H1 (cell line): ENCODE data around the gene ZNF823. TPM values are rescaled to one million over a fixed set of nuclear protein-coding genes. Genes with fewer than 3 reads are reported as not detected.

Experiments
- CTCF ChIA-PET: fragments of 300-600 bp; sonication (Branson Sonifier 250); formaldehyde crosslinking; loops from one replicate; lab custom pipeline; 2021; ENCODE audit not compliant: partially characterized antibody; lab: Charles Lee
- POLR2A ChIA-PET: fragments of 300-600 bp; sonication (Branson Sonifier 250); formaldehyde crosslinking; loops from one replicate; lab custom pipeline; 2021; ENCODE audit warnings: inconsistent platforms; ENCODE audit not compliant: partially characterized antibody; lab: Charles Lee
- DNase-seq, 2 experiments: peaks; one replicate each; pipeline versions ENCODE4 v3.0.0 to v3.0.0-alpha.2; 2010 to 2022; ENCODE audit warnings: low spot score in 2 of 2, low read depth in 1 of 2, mixed read lengths in 1 of 2
- FAIRE-seq: peaks from 2 replicates; lab custom pipeline; 2011; peaks lifted over from hg19 to GRCh38; lab: Jason Lieb, UNC
- H2AFZ ChIP-seq: 2 replicates; pipeline ENCODE4 v1.8.1; 2012; ENCODE audit warnings: low read length, inconsistent platforms
- H2AK5ac ChIP-seq: 2 replicates; pipeline ENCODE4 v1.6.1; 2013; ENCODE audit warnings: low read depth, low read length
- H2BK120ac ChIP-seq: replicated peaks from 2 replicates; pipeline ENCODE3; 2013; ENCODE audit warnings: low read depth, low read length, inconsistent platforms
- H2BK12ac ChIP-seq: 2 replicates; pipeline ENCODE4 v1.6.1; 2013; ENCODE audit warnings: low read depth, low read length
- H2BK15ac ChIP-seq: 2 replicates; pipeline ENCODE4 v1.6.1; 2013; ENCODE audit warnings: low read length
- H2BK20ac ChIP-seq: 2 replicates; pipeline ENCODE4 v1.6.1; 2013; ENCODE audit warnings: low read length
- H2BK5ac ChIP-seq: 2 replicates; pipeline ENCODE4 v1.6.1; 2013; ENCODE audit warnings: low read depth, low read length
- H3K14ac ChIP-seq: 2 replicates; pipeline ENCODE4 v1.6.1; 2013; ENCODE audit warnings: inconsistent platforms; ENCODE audit not compliant: insufficient read length
- H3K18ac ChIP-seq: 2 replicates; pipeline ENCODE4 v1.6.1; 2013; ENCODE audit warnings: low read length; ENCODE audit errors: extremely low read depth
- H3K23ac ChIP-seq: 2 replicates; pipeline ENCODE4 v1.6.1; 2013; ENCODE audit warnings: inconsistent platforms; ENCODE audit not compliant: insufficient read length
- H3K23me2 ChIP-seq: 2 replicates; pipeline ENCODE4 v1.6.1; 2013; ENCODE audit warnings: low read depth, low read length
- H3K27ac ChIP-seq: 2 replicates; pipeline ENCODE4 v1.6.1; 2011; ENCODE audit warnings: low read depth, low read length, inconsistent platforms
- H3K27me3 ChIP-seq, 4 experiments: replicated peaks in 1 of 4; 1 replicate in 1 of 4; 2 replicates in 3 of 4; pipeline versions ENCODE4 v1.6.1 to v1.8.1; 2011 to 2013; ENCODE audit warnings: low read length in 3 of 4, mild to moderate bottlenecking in 3 of 4, inconsistent platforms in 2 of 4, mixed read lengths in 2 of 4, moderate library complexity in 1 of 4; ENCODE audit not compliant: control insufficient read depth in 3 of 4, insufficient read depth in 3 of 4; ENCODE audit errors: extremely low read depth in 1 of 4
- H3K36me3 ChIP-seq, 4 experiments: 2 replicates each; pipeline versions ENCODE4 v1.6.1 to v1.8.1; 2011 to 2013; ENCODE audit warnings: mild to moderate bottlenecking in 4 of 4, low read length in 3 of 4, moderate library complexity in 2 of 4, control low read depth in 1 of 4, inconsistent platforms in 1 of 4; ENCODE audit not compliant: insufficient read depth in 4 of 4, control insufficient read depth in 2 of 4
- H3K4ac ChIP-seq: replicated peaks from 2 replicates; pipeline ENCODE3; 2013; ENCODE audit warnings: low read length, low read depth, mixed read lengths, inconsistent platforms; ENCODE audit not compliant: insufficient read length
- H3K4me1 ChIP-seq, 4 experiments: replicated peaks in 1 of 4; 1 replicate in 1 of 4; 2 replicates in 3 of 4; pipeline versions ENCODE4 v1.6.1 to v1.8.1; 2011 to 2013; ENCODE audit warnings: low read length in 3 of 4, inconsistent platforms in 2 of 4, mixed read lengths in 1 of 4; ENCODE audit not compliant: insufficient read depth in 4 of 4, control insufficient read depth in 3 of 4
- H3K4me2 ChIP-seq, 2 experiments: 2 replicates each; pipeline versions ENCODE4 v1.6.1 to v1.8.1; 2011 to 2013; ENCODE audit warnings: low read depth in 2 of 2, low read length in 2 of 2, control low read depth in 1 of 2, inconsistent platforms in 1 of 2, mild to moderate bottlenecking in 1 of 2; ENCODE audit not compliant: insufficient read depth in 1 of 2
- H3K4me3 ChIP-seq, 4 experiments: fragments of 200-600, 300-600 bp in 1 of 4; sonication (generic), shearing (Covaris generic), sonication (Bioruptor Twin) in 1 of 4; 2 replicates each; pipeline versions ENCODE4 v1.5.1 to v1.8.1; 2011 to 2016; ENCODE audit warnings: low read length in 4 of 4, low read depth in 3 of 4, control low read depth in 2 of 4, inconsistent platforms in 2 of 4, mild to moderate bottlenecking in 2 of 4, mixed read lengths in 1 of 4, moderate library complexity in 1 of 4; ENCODE audit not compliant: insufficient read depth in 2 of 4; ENCODE audit errors: extremely low read depth in 1 of 4
- H3K56ac ChIP-seq: replicated peaks from 2 replicates; pipeline ENCODE3; 2013; ENCODE audit warnings: low read depth, mild to moderate bottlenecking, mixed read lengths, low read length, inconsistent platforms; ENCODE audit not compliant: insufficient read length
- H3K79me1 ChIP-seq: 2 replicates; pipeline ENCODE4 v1.6.1; 2013; ENCODE audit warnings: low read depth, low read length, control low read depth
- H3K79me2 ChIP-seq, 2 experiments: 2 replicates each; pipeline versions ENCODE4 v1.6.1 to v1.8.1; 2012 to 2013; ENCODE audit warnings: low read length in 2 of 2, mild to moderate bottlenecking in 2 of 2, inconsistent platforms in 1 of 2; ENCODE audit not compliant: insufficient read depth in 2 of 2, control insufficient read depth in 1 of 2
- H3K9ac ChIP-seq, 4 experiments: replicated peaks in 1 of 4; 1 replicate in 1 of 4; 2 replicates in 3 of 4; pipeline versions ENCODE4 v1.6.1 to v1.8.1; 2011 to 2013; ENCODE audit warnings: low read depth in 3 of 4, low read length in 3 of 4, control low read depth in 2 of 4, mild to moderate bottlenecking in 2 of 4, moderate library complexity in 2 of 4, inconsistent platforms in 1 of 4; ENCODE audit errors: extremely low read depth in 1 of 4
- H3K9me3 ChIP-seq, 2 experiments: 2 replicates each; pipeline versions ENCODE4 v1.6.1 to v1.8.1; 2012 to 2013; ENCODE audit warnings: mild to moderate bottlenecking in 2 of 2, moderate library complexity in 2 of 2, control low read depth in 1 of 2, inconsistent platforms in 1 of 2, low read depth in 1 of 2, low read length in 1 of 2, mixed read lengths in 1 of 2; ENCODE audit not compliant: insufficient read depth in 2 of 2
- H4K20me1 ChIP-seq, 2 experiments: replicated peaks in 1 of 2; 2 replicates each; pipeline versions ENCODE3 to v1.8.1; 2011 to 2013; ENCODE audit warnings: inconsistent platforms in 2 of 2, low read length in 2 of 2, mild to moderate bottlenecking in 1 of 2; ENCODE audit not compliant: insufficient read depth in 2 of 2, control insufficient read depth in 1 of 2
- H4K5ac ChIP-seq: 2 replicates; pipeline ENCODE4 v1.6.1; 2013; ENCODE audit warnings: low read length, low read depth, mixed read lengths, inconsistent platforms; ENCODE audit not compliant: insufficient read length
- H4K8ac ChIP-seq: 2 replicates; pipeline ENCODE4 v1.8.0; 2013; ENCODE audit warnings: mild to moderate bottlenecking, moderate library complexity, low read length, inconsistent platforms; ENCODE audit not compliant: insufficient read depth; ENCODE audit errors: extremely low read depth
- H4K91ac ChIP-seq: replicated peaks from 2 replicates; pipeline ENCODE3; 2013; ENCODE audit warnings: low read length, mixed read lengths, inconsistent platforms; ENCODE audit not compliant: insufficient read length
- TAF7 ChIP-seq: optimal IDR thresholded peaks from 2 replicates; pipeline ENCODE3; 2011; ENCODE audit warnings: low read depth, mild to moderate bottlenecking, inconsistent platforms, low read length, moderate library complexity, borderline replicate concordance
- WGBS, 2 experiments: shearing (Covaris generic) in 1 of 2; methylation state at CpG; one replicate each; pipeline versions ENCODE4 v1.1.6 to v1.1.7; 2013 to 2015; ENCODE audit warnings: low lambda C conversion rate in 2 of 2, mixed read lengths in 2 of 2, inconsistent platforms in 1 of 2, low coverage in 1 of 2, missing lambda C conversion rate in 1 of 2; ENCODE audit not compliant: insufficient replicate concordance in 2 of 2, insufficient coverage in 1 of 2, insufficient read length in 1 of 2; ENCODE audit errors: extremely low coverage in 1 of 2, missing lambda C conversion rate in 1 of 2; 5-methylcytosine and 5-hydroxymethylcytosine counted together
- polyA plus RNA-seq, 7 experiments: library from polyadenylated mRNA; depleted of rRNA in 3 of 7; stranded (reverse) in 5 of 7; unstranded in 2 of 7; fragments of >200 nt in 5 of 7; fragments of 200-250 nt in 2 of 7; gene quantifications; 1 replicate in 5 of 7; 2 replicates in 1 of 7; 4 replicates in 1 of 7; pipeline versions ENCODE4 v1.2.1 to v1.2.3, GENCODE V29; 2011 to 2013; ENCODE audit warnings: missing spikeins in 2 of 7, mixed read lengths in 2 of 7
- total RNA-seq: library from RNA; stranded (reverse); fragmentation: NEBNext Ultra II Directional; extraction: Animal tissue kit (Norgen Biotek cat#: 25700); gene quantifications from 2 replicates; pipeline ENCODE4 v1.2.1, GENCODE V29; 2021

The ZNF823 gene
- total and polyA plus RNA-seq, 2 of the 8 experiments (the other 6 are each of a cell fraction or from before 2014, with no cell fraction given), result 0.73 to 2.4 TPM

DNA sequence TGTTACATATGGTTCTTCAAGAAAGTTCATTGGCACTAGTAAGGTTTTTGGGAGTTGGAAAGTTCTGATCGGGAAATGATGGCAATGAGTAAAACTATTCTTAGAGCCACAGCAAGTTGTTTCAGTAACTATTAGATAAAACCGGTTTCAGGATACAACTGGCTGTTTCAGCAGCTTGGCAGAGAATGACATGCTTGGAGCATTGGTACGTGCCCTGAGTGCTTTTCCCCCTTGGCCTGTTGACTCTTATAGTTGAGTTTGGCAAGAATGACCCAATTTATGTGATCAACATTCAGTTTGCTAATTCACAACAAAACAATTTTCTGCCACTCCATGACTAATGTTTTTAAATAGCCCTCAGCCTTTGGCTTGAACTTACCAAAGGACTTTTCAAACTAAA, 48.8 kb upstream of the ZNF823 start:
- Histone ChIP-seq H4K91ac (no peak overlapping the region), H3K23ac (no peak overlapping the region), H3K27ac (no peak overlapping the region), H3K9me3 (peaks cover 6 to 27% of the 10 kb centered on the region in 2 experiments; a peak in 3 of 4 replicates), H2BK12ac (no peak overlapping the region), H3K79me2 (no peaks in the 10 kb centered on the region), H2AK5ac (no peak overlapping the region)
- CTCF ChIA-PET, result interaction anchor here (1.0 to 2.3 kb wide), 4 partner anchors 15 to 129 kb away, joined by 3 to 6 read pairs (median 4); no protein-coding TSS in a partner anchor
- 69% methylated on average over 3 of the region's 3 CpGs; no CpG with 5 or more reads in 1 of the 2 experiments for WGBS, 2 experiments
- no peak for TF ChIP-seq TAF7
- TF ChIP-seq, all 59 proteins: peak for 0
- Histone ChIP-seq H3K4me3 (no peak overlapping the region), H2BK20ac (no peak overlapping the region), H2BK120ac (no peak overlapping the region), H3K4me1 (no peaks in the 10 kb centered on the region), H3K56ac (no peak overlapping the region), H3K9ac (no peak overlapping the region), H3K4me2 (no peak overlapping the region), H2BK5ac (no peak overlapping the region), H2AFZ (no peak overlapping the region), H3K79me1 (no peaks in the 10 kb centered on the region), H3K36me3 (no peaks in the 10 kb centered on the region), H3K4ac (no peak overlapping the region), H3K27me3 (no peaks in the 10 kb centered on the region), H3K18ac (no peak overlapping the region), H2BK15ac (no peak overlapping the region), H3K14ac (no peak overlapping the region), H4K5ac (no peak overlapping the region), H4K8ac (no peak overlapping the region), H4K20me1 (no peaks in the 10 kb centered on the region), H3K23me2 (no peaks in the 10 kb centered on the region)
- DNase-seq (no peak), FAIRE-seq (no peak)
- POLR2A ChIA-PET, result no interaction called here
